HG03095 (cell line): ENCODE results near the gene ZNF594.
"Not testable (repeated sequence)": the region's sequence is repeated elsewhere in the genome, so short reads cannot be mapped to it uniquely, and the experiment has no call there.

Experiments used
- ATAC-seq: cut with Tn5 transposase; IDR thresholded peaks from one replicate; pipeline ENCODE4 v1.9.1; 2021; ENCODE audit warnings: moderate library complexity; ENCODE audit not compliant: unreplicated experiment

The ZNF594 gene

GRCh38 chr17:5191541-5192417 is at the start of gene ZNF594:
Gene ZNF594, minus strand, starts transcription at chr17:5191868. Its CDS starts 7,612 bp downstream, at chr17:5184256.
- ATAC-seq: peak; percentile 93

GRCh38 chr17:5239769-5240168 is 48.1 kb upstream of the ZNF594 start:
- ATAC-seq: not testable (repeated sequence)

GRCh38 chr17:5238333-5238732 is 46.7 kb upstream of the ZNF594 start:
- no peak for ATAC-seq

GRCh38 chr17:5237541-5238016 is 45.9 kb upstream of the ZNF594 start:
- peak; percentile 40 for ATAC-seq

GRCh38 chr17:5236938-5237540 is 45.4 kb upstream of the ZNF594 start:
- no peak for ATAC-seq

GRCh38 chr17:5234645-5235576 is 43.2 kb upstream of the ZNF594 start, which contains the start of gene SCIMP:
Gene SCIMP, minus strand, starts transcription at chr17:5234860. Its CDS starts 105 bp downstream, at chr17:5234755.
- ATAC-seq: no peak

- not testable (repeated sequence) for ATAC-seq
Measured at GRCh38 chr17:5233492-5233891, 41.8 kb upstream of the ZNF594 start.

GRCh38 chr17:5226940-5227878 is 35.5 kb upstream of the ZNF594 start:
- ATAC-seq: no peak

- ATAC-seq: no peak
Measured at GRCh38 chr17:5225668-5226457, 34.2 kb upstream of the ZNF594 start.

- ATAC-seq: not testable (repeated sequence)
Measured at GRCh38 chr17:5221912-5222311, 30.2 kb upstream of the ZNF594 start.

- ATAC-seq: no peak
Measured at GRCh38 chr17:5220074-5220473, 28.4 kb upstream of the ZNF594 start.

GRCh38 chr17:5219536-5219935 is 27.9 kb upstream of the ZNF594 start:
- no peak for ATAC-seq

GRCh38 chr17:5217562-5217961 is 25.9 kb upstream of the ZNF594 start:
- not testable (repeated sequence) for ATAC-seq

- ATAC-seq: no peak
Measured at GRCh38 chr17:5211458-5211857, 19.8 kb upstream of the ZNF594 start.

GRCh38 chr17:5210614-5211252 is 19.1 kb upstream of the ZNF594 start:
- no peak for ATAC-seq

GRCh38 chr17:5210091-5210490 is 18.4 kb upstream of the ZNF594 start:
- ATAC-seq: no peak

GRCh38 chr17:5209396-5209795 is 17.7 kb upstream of the ZNF594 start:
- ATAC-seq: no peak

- no peak for ATAC-seq
Measured at GRCh38 chr17:5203908-5204294, 12.2 kb upstream of the ZNF594 start.
